MM.1S (cell line): ENCODE data around the gene SHISA9.

Experiments
- DNase-seq: peaks from one replicate; pipeline ENCODE4 v3.0.0-alpha.2; 2015
- H2AFZ ChIP-seq: fragments of 300-600 bp; sonication (generic); 2 replicates; pipeline ENCODE4 v1.6.0; 2016; ENCODE audit warnings: antibody characterized with exemption, low read length
- H3F3A ChIP-seq: fragments of 300-600 bp; sonication (generic); 2 replicates; pipeline ENCODE4 v1.6.1; 2016; ENCODE audit warnings: mild to moderate bottlenecking, antibody characterized with exemption, low read length, moderate library complexity, mixed read lengths; ENCODE audit not compliant: insufficient read depth
- H3K27ac ChIP-seq: fragments of 300-600 bp; sonication (generic); 2 replicates; pipeline ENCODE4 v1.5.1; 2016; ENCODE audit warnings: mild to moderate bottlenecking, low read length
- H3K27me3 ChIP-seq: fragments of 300-600 bp; sonication (generic); replicated peaks from 2 replicates; pipeline ENCODE4 v1.6.0; 2016; ENCODE audit warnings: low read length; ENCODE audit not compliant: insufficient read depth
- H3K36me3 ChIP-seq: fragments of 300-600 bp; sonication (generic); replicated peaks from 2 replicates; pipeline ENCODE4 v1.6.1; 2016; ENCODE audit warnings: mild to moderate bottlenecking, low read length, mixed read lengths; ENCODE audit not compliant: insufficient read depth
- H3K4me1 ChIP-seq: fragments of 300-600 bp; sonication (generic); 2 replicates; pipeline ENCODE4 v1.6.1; 2016; ENCODE audit warnings: low read length, mixed read lengths
- H3K4me2 ChIP-seq: fragments of 300-600 bp; sonication (generic); 2 replicates; pipeline ENCODE4 v1.6.0; 2016; ENCODE audit warnings: low read depth, low read length
- H3K4me3 ChIP-seq: fragments of 300-600 bp; sonication (generic); 2 replicates; pipeline ENCODE4 v1.5.1; 2016; ENCODE audit warnings: low read length, mixed read lengths
- H3K79me2 ChIP-seq: fragments of 300-600 bp; sonication (generic); 2 replicates; pipeline ENCODE4 v1.6.1; 2016; ENCODE audit warnings: mixed run types, low read length, mixed read lengths
- H3K9ac ChIP-seq: fragments of 300-600 bp; sonication (generic); 2 replicates; pipeline ENCODE4 v1.6.1; 2016; ENCODE audit warnings: low read length, mixed read lengths
- H3K9me2 ChIP-seq: fragments of 300-600 bp; sonication (generic); replicated peaks from 2 replicates; pipeline ENCODE4 v1.6.1; 2016; ENCODE audit warnings: mild to moderate bottlenecking, low read length, mixed read lengths; ENCODE audit not compliant: insufficient read depth
- H3K9me3 ChIP-seq: fragments of 300-600 bp; sonication (generic); replicated peaks from 2 replicates; pipeline ENCODE4 v1.6.1; 2016; ENCODE audit warnings: mild to moderate bottlenecking, low read length, mixed read lengths; ENCODE audit not compliant: insufficient read depth
- H4K20me1 ChIP-seq: fragments of 300-600 bp; sonication (generic); 2 replicates; pipeline ENCODE4 v1.6.1; 2016; ENCODE audit warnings: mild to moderate bottlenecking, low read length, moderate library complexity, mixed read lengths; ENCODE audit not compliant: insufficient read depth
- EZH2 ChIP-seq: fragments of 300-600 bp; sonication (generic); optimal IDR thresholded peaks from 2 replicates; pipeline ENCODE3; 2017; ENCODE audit warnings: low read depth, mild to moderate bottlenecking, antibody characterized with exemption, low read length, mixed read lengths
- EZH2phosphoT487 ChIP-seq: fragments of 300-600 bp; sonication (generic); IDR thresholded peaks from 2 replicates; pipeline ENCODE4 v1.6.1; 2018; ENCODE audit warnings: antibody characterized with exemption, low read length
- TF ChIP-seq, protein P1 (sequence below): fragments of 300-600 bp; sonication (generic); IDR thresholded peaks from 2 replicates; pipeline ENCODE4 v1.5.1; 2016; ENCODE audit warnings: antibody characterized with exemption, low read length, mixed read lengths

SHISA9 gene

GRCh38 chr16:13118091-13118490 is 216.7 kb downstream of the SHISA9 start:
- H3F3A ChIP-seq, result no peaks in the 10 kb centered on the region
- TF ChIP-seq EZH2 (no peak), EZH2phosphoT487 (no peak)
- TF ChIP-seq, protein P1, sequence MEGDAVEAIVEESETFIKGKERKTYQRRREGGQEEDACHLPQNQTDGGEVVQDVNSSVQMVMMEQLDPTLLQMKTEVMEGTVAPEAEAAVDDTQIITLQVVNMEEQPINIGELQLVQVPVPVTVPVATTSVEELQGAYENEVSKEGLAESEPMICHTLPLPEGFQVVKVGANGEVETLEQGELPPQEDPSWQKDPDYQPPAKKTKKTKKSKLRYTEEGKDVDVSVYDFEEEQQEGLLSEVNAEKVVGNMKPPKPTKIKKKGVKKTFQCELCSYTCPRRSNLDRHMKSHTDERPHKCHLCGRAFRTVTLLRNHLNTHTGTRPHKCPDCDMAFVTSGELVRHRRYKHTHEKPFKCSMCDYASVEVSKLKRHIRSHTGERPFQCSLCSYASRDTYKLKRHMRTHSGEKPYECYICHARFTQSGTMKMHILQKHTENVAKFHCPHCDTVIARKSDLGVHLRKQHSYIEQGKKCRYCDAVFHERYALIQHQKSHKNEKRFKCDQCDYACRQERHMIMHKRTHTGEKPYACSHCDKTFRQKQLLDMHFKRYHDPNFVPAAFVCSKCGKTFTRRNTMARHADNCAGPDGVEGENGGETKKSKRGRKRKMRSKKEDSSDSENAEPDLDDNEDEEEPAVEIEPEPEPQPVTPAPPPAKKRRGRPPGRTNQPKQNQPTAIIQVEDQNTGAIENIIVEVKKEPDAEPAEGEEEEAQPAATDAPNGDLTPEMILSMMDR, result no peak
- no peaks in the 10 kb centered on the region for H3K4me1 ChIP-seq
- no peak for DNase-seq
- H4K20me1 ChIP-seq, result no peaks in the 10 kb centered on the region
- H3K4me3 ChIP-seq, result no peak overlapping the region
- H2AFZ ChIP-seq, result no peak overlapping the region
- H3K4me2 ChIP-seq, result no peak overlapping the region
- H3K27me3 ChIP-seq, result no peaks in the 10 kb centered on the region
- no peaks in the 10 kb centered on the region for H3K36me3 ChIP-seq
- no peaks in the 10 kb centered on the region for H3K9me2 ChIP-seq
- H3K9me3 ChIP-seq, result no peaks in the 10 kb centered on the region
- no peaks in the 10 kb centered on the region for H3K79me2 ChIP-seq
- no peak overlapping the region for H3K9ac ChIP-seq
- no peak overlapping the region for H3K27ac ChIP-seq

DNA sequence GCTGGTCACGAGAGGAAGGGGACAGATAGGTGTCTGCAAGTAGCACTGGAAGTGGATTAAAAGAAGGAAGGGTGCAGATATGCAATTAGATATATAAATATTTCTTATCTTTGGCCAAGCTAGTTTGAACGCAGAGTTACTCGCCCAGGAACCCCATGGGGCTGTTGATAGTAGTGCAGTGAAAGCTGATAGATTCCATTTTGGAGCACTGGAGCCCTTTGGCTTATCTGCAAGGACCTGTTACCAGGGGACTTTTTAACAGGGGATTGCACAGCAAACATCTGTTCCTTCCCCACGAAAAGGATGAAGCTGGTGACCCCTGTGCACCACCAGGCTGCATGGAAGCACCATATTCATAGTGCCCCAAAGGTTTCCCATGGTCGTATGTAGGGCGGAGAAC is 218.7 kb downstream of the SHISA9 start:
- H3K4me1 ChIP-seq, result no peaks in the 10 kb centered on the region
- H3K9me3 ChIP-seq, result no peaks in the 10 kb centered on the region
- H3K9me2 ChIP-seq, result no peaks in the 10 kb centered on the region
- H2AFZ ChIP-seq, result no peak overlapping the region
- H3K4me3 ChIP-seq, result no peak overlapping the region
- no peaks in the 10 kb centered on the region for H3F3A ChIP-seq
- H3K4me2 ChIP-seq, result no peak overlapping the region
- no peaks in the 10 kb centered on the region for H3K36me3 ChIP-seq
- DNase-seq, result no peak
- no peaks in the 10 kb centered on the region for H4K20me1 ChIP-seq
- TF ChIP-seq EZH2phosphoT487 (no peak), EZH2 (no peak)
- TF ChIP-seq, protein P1, result no peak
- H3K27ac ChIP-seq, result no peak overlapping the region
- H3K9ac ChIP-seq, result no peak overlapping the region
- H3K27me3 ChIP-seq, result no peaks in the 10 kb centered on the region
- no peaks in the 10 kb centered on the region for H3K79me2 ChIP-seq

DNA sequence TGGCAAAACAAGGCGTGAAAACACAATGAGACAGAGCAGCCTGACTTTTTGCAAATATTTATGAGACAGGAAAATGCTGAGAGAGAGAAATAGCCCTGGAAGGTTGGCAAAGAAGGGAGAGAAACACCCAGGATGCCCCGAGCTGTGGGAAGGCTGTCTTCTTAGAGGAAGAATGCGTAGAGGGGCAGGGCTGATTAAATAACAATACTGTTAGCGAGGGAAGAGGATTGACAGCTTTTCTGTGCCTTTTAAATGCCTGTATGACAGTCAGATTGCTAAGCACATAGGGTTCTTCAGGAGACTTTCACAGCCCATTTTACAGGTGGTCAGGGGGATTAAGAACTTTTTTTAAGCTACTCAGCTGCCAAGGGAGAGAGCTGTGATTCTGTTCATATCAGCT is 219.2 kb downstream of the SHISA9 start:
- H3K36me3 ChIP-seq, result no peaks in the 10 kb centered on the region
- TF ChIP-seq, protein P1, result no peak
- TF ChIP-seq EZH2, result no peak
- TF ChIP-seq EZH2phosphoT487, result no peak
- no peaks in the 10 kb centered on the region for H3F3A ChIP-seq
- H2AFZ ChIP-seq, result no peak overlapping the region
- no peak overlapping the region for H3K4me2 ChIP-seq
- H3K9ac ChIP-seq, result no peak overlapping the region
- H3K9me3 ChIP-seq, result no peaks in the 10 kb centered on the region
- H3K27me3 ChIP-seq, result no peaks in the 10 kb centered on the region
- no peaks in the 10 kb centered on the region for H3K9me2 ChIP-seq
- no peaks in the 10 kb centered on the region for H4K20me1 ChIP-seq
- H3K79me2 ChIP-seq, result no peaks in the 10 kb centered on the region
- no peaks in the 10 kb centered on the region for H3K4me1 ChIP-seq
- H3K4me3 ChIP-seq, result no peak overlapping the region
- DNase-seq, result no peak
- no peak overlapping the region for H3K27ac ChIP-seq

- TF ChIP-seq EZH2phosphoT487 (no peak), EZH2 (no peak)
- TF ChIP-seq, protein P1, result no peak
- no peak overlapping the region for H3K4me2 ChIP-seq
- H3K36me3 ChIP-seq, result no peaks in the 10 kb centered on the region
- no peaks in the 10 kb centered on the region for H3K27me3 ChIP-seq
- H3K9ac ChIP-seq, result no peak overlapping the region
- H3F3A ChIP-seq, result no peaks in the 10 kb centered on the region
- DNase-seq, result no peak
- H3K4me1 ChIP-seq, result no peaks in the 10 kb centered on the region
- no peaks in the 10 kb centered on the region for H3K9me3 ChIP-seq
- H3K27ac ChIP-seq, result no peak overlapping the region
- H3K9me2 ChIP-seq, result no peaks in the 10 kb centered on the region
- no peak overlapping the region for H2AFZ ChIP-seq
- no peaks in the 10 kb centered on the region for H4K20me1 ChIP-seq
- no peak overlapping the region for H3K4me3 ChIP-seq
- H3K79me2 ChIP-seq, result no peaks in the 10 kb centered on the region
Measured at GRCh38 chr16:13123991-13124390, 222.6 kb downstream of the SHISA9 start.
